Epithelial cell of proximal tubule (primary cell): ENCODE results near the gene CENPI. TPM values are rescaled to one million over a fixed set of nuclear protein-coding genes. Genes with fewer than 3 reads are reported as not detected.

ENCODE experiments used
- DNase-seq: peaks from one replicate; pipeline ENCODE4 v3.0.0-alpha.2; 2011; ENCODE audit warnings: low read depth
- H3K4me3 ChIP-seq: 2 replicates; pipeline ENCODE4 v1.5.1; 2011; ENCODE audit warnings: low read depth, mild to moderate bottlenecking, low read length
- total RNA-seq: library from RNA; depleted of rRNA; stranded (reverse); fragments of >200 nt; gene quantifications from 2 replicates; pipeline ENCODE4 v1.2.3, GENCODE V29; 2015
- TF ChIP-seq, protein P1 (sequence below): conservative IDR thresholded peaks from 2 replicates; pipeline ENCODE4 v1.5.1; 2012; ENCODE audit warnings: low read depth, mild to moderate bottlenecking, low read length

Gene CENPI
- total RNA-seq, 1 donor from 2014 or later: 20.4 TPM

DNA sequence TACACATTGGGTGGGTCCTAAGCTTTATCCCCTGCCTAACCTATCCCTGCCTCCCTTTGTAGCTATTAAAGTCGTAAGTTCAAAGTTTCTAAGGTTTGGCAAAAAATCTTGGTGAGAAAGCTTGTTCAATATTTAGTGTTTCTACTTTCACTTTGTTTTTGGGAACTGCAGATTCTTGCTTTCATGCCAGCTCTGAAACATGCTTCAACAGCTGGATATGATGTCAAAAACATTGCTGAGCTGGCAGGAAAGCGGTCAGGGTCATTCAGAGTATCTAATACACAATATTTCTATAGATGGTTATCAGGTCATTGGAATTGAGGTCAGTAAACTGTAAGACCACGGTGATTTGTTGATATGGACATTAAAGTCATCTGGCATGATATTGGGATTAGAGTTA, 19.7 kb downstream of the CENPI start:
- no peak overlapping the region for H3K4me3 ChIP-seq
- no peak for DNase-seq
- TF ChIP-seq, protein P1, sequence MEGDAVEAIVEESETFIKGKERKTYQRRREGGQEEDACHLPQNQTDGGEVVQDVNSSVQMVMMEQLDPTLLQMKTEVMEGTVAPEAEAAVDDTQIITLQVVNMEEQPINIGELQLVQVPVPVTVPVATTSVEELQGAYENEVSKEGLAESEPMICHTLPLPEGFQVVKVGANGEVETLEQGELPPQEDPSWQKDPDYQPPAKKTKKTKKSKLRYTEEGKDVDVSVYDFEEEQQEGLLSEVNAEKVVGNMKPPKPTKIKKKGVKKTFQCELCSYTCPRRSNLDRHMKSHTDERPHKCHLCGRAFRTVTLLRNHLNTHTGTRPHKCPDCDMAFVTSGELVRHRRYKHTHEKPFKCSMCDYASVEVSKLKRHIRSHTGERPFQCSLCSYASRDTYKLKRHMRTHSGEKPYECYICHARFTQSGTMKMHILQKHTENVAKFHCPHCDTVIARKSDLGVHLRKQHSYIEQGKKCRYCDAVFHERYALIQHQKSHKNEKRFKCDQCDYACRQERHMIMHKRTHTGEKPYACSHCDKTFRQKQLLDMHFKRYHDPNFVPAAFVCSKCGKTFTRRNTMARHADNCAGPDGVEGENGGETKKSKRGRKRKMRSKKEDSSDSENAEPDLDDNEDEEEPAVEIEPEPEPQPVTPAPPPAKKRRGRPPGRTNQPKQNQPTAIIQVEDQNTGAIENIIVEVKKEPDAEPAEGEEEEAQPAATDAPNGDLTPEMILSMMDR: no peak

DNA sequence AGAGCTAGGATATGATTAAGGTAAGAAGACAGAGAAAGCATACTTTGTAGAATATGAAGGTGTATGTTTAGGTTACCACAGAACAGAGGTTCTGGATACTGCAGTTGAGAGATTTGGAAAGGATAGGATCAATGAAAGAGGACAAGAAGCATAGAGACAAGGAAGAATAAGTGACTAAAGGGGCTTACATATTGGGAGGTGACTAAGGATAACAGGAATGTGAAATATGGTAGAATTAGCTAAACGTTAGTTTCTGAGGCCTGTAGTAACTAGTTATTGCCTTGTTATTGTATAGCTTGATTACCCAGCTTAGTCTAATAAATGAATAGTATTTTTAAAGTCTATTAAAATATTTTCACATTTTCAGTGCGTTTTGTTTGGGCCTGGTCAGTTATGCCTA, 38.2 kb downstream of the CENPI start:
- DNase-seq: no peak
- TF ChIP-seq, protein P1: no peak

More for the DNA sequence above, 38.2 kb downstream of the CENPI start:
- H3K4me3 ChIP-seq: no peak overlapping the region

Other genes with a start within 250 kb of the CENPI start
- not detected in 2 replicates for gene NOX1, start 223.8 kb upstream of the CENPI start, total RNA-seq
- gene XKRX, start 169.3 kb upstream of the CENPI start, total RNA-seq: not detected in 2 replicates
- gene ARL13A, start 128.5 kb upstream of the CENPI start, total RNA-seq: not detected in 2 replicates
- 5.0 and 14.4 TPM in 2 replicates for gene TRMT2B, start 46.1 kb upstream of the CENPI start, total RNA-seq
- gene TMEM35A, start 19.3 kb upstream of the CENPI start, total RNA-seq: 0.29 and 1.0 TPM in 2 replicates
- 0.22 and 0.86 TPM in 2 replicates for gene DRP2, start 121.6 kb downstream of the CENPI start, total RNA-seq
- gene TAF7L, start 193.1 kb downstream of the CENPI start, total RNA-seq: 0.36 and 1.3 TPM in 2 replicates